Activated CD8-positive, alpha-beta memory T cell treated with anti-CD3 and anti-CD28 coated beads, Interleukin-2, amount 10 ng/mL, durations not matched to agents 7 days and 5 days (primary cell): ENCODE results near the gene SLC38A9. TPM values are rescaled to one million over a fixed set of nuclear protein-coding genes. Genes with fewer than 3 reads are reported as not detected.

Experiments used
- ATAC-seq: fragments of 150-1000 bp; cut with Tn5 transposase; one replicate; pipeline ENCODE4 v1.10.0; 2021; ENCODE audit warnings: moderate library complexity
- CTCF ChIA-PET: fragments of 350-600 bp; sonication (Branson Sonifier 250); formaldehyde crosslinking; loops from one replicate; lab custom pipeline; 2021; ENCODE audit warnings: antibody characterized with exemption; lab: Charles Lee
- DNase-seq: peaks from one replicate; pipeline ENCODE4 v3.0.0-alpha.2; 2020
- H3K27ac Mint-ChIP-seq: one replicate; pipeline ENCODE4 v1.8.0; 2021; ENCODE audit warnings: mild to moderate bottlenecking, mixed read lengths
- H3K27me3 Mint-ChIP-seq: one replicate; pipeline ENCODE4 v1.8.0; 2021; ENCODE audit warnings: mixed read lengths
- H3K36me3 Mint-ChIP-seq: one replicate; pipeline ENCODE4 v1.8.0; 2021; ENCODE audit warnings: mild to moderate bottlenecking, mixed read lengths
- H3K4me1 Mint-ChIP-seq: one replicate; pipeline ENCODE4 v1.8.0; 2021; ENCODE audit warnings: mixed read lengths
- H3K4me3 Mint-ChIP-seq: one replicate; pipeline ENCODE4 v1.8.0; 2021; ENCODE audit warnings: mild to moderate bottlenecking, moderate library complexity, mixed read lengths
- H3K9me3 Mint-ChIP-seq: one replicate; pipeline ENCODE4 v1.8.0; 2022; ENCODE audit warnings: low read depth, mixed read lengths
- total RNA-seq, 2 experiments: library from RNA; stranded (reverse); gene quantifications; one replicate each; pipeline ENCODE4 v1.2.3, GENCODE V29; 2021

SLC38A9 gene
- total RNA-seq, 2 experiments from 2014 or later = 21.9 to 26.6 TPM

- peaks cover 10% of the 10 kb centered on the region for H3K36me3 Mint-ChIP-seq
- ATAC-seq (peak; percentile 23), DNase-seq (no peak)
- H3K9me3 Mint-ChIP-seq = no peaks in the 10 kb centered on the region
- no peaks in the 10 kb centered on the region for H3K27me3 Mint-ChIP-seq
- peaks cover 8% of the 10 kb centered on the region for H3K4me1 Mint-ChIP-seq
- H3K4me3 Mint-ChIP-seq = peak overlapping the region; percentile 0
- H3K27ac Mint-ChIP-seq = no peak overlapping the region
- CTCF ChIA-PET = no interaction called here
Measured at GRCh38 chr5:55633574-55634208, 78.4 kb downstream of the SLC38A9 start.

GRCh38 chr5:55629815-55630214 is 82.3 kb downstream of the SLC38A9 start:
- Mint-ChIP-seq H3K9me3 (no peaks in the 10 kb centered on the region), H3K27me3 (no peaks in the 10 kb centered on the region), H3K4me1 (peaks cover 20% of the 10 kb centered on the region), H3K27ac (no peak overlapping the region), H3K4me3 (no peak overlapping the region), H3K36me3 (peaks cover 10% of the 10 kb centered on the region)
- CTCF ChIA-PET = no interaction called here
- DNase-seq = no peak
- no peak for ATAC-seq

GRCh38 chr5:55626790-55627189 is 85.3 kb downstream of the SLC38A9 start:
- H3K27me3 Mint-ChIP-seq = no peaks in the 10 kb centered on the region
- CTCF ChIA-PET = interaction anchor here (1.3 kb wide), 1 partner anchor 65 kb away, joined by 3 read pairs; no protein-coding TSS in a partner anchor
- no peak for ATAC-seq
- peaks cover 11% of the 10 kb centered on the region for H3K4me1 Mint-ChIP-seq
- no peak for DNase-seq
- no peak overlapping the region for H3K4me3 Mint-ChIP-seq
- no peak overlapping the region for H3K27ac Mint-ChIP-seq
- H3K9me3 Mint-ChIP-seq = no peaks in the 10 kb centered on the region
- H3K36me3 Mint-ChIP-seq = peaks cover 8% of the 10 kb centered on the region

- H3K9me3 Mint-ChIP-seq = no peaks in the 10 kb centered on the region
- peaks cover 11% of the 10 kb centered on the region for H3K4me1 Mint-ChIP-seq
- CTCF ChIA-PET = interaction anchor here (1.3 kb wide), 1 partner anchor 66 kb away, joined by 3 read pairs; no protein-coding TSS in a partner anchor
- H3K36me3 Mint-ChIP-seq = peaks cover 5% of the 10 kb centered on the region
- H3K4me3 Mint-ChIP-seq = no peak overlapping the region
- ATAC-seq = no peak
- no peaks in the 10 kb centered on the region for H3K27me3 Mint-ChIP-seq
- no peak for DNase-seq
- no peak overlapping the region for H3K27ac Mint-ChIP-seq
Measured at GRCh38 chr5:55625913-55626312, 86.2 kb downstream of the SLC38A9 start.

- Mint-ChIP-seq H3K4me1 (peaks cover 11% of the 10 kb centered on the region), H3K9me3 (no peaks in the 10 kb centered on the region), H3K27me3 (no peaks in the 10 kb centered on the region), H3K27ac (no peak overlapping the region), H3K36me3 (peaks cover 5% of the 10 kb centered on the region), H3K4me3 (no peak overlapping the region)
- ATAC-seq = no peak
- DNase-seq = no peak
- CTCF ChIA-PET = no interaction called here
Measured at GRCh38 chr5:55625589-55625909, 86.6 kb downstream of the SLC38A9 start.

GRCh38 chr5:55624841-55625588 is 87.1 kb downstream of the SLC38A9 start:
- H3K27me3 Mint-ChIP-seq = no peaks in the 10 kb centered on the region
- no peak overlapping the region for H3K27ac Mint-ChIP-seq
- ATAC-seq = no peak
- no peak overlapping the region for H3K4me3 Mint-ChIP-seq
- no peaks in the 10 kb centered on the region for H3K9me3 Mint-ChIP-seq
- no peak for DNase-seq
- peaks cover 11% of the 10 kb centered on the region for H3K4me1 Mint-ChIP-seq
- CTCF ChIA-PET = no interaction called here
- peaks cover 5% of the 10 kb centered on the region for H3K36me3 Mint-ChIP-seq

GRCh38 chr5:55623789-55624188 is 88.3 kb downstream of the SLC38A9 start:
- H3K4me1 Mint-ChIP-seq = peaks cover 11% of the 10 kb centered on the region
- H3K27me3 Mint-ChIP-seq = no peaks in the 10 kb centered on the region
- no peaks in the 10 kb centered on the region for H3K9me3 Mint-ChIP-seq
- H3K36me3 Mint-ChIP-seq = peaks cover 1% of the 10 kb centered on the region
- DNase-seq (no peak), ATAC-seq (no peak)
- no peak overlapping the region for H3K4me3 Mint-ChIP-seq
- no peak overlapping the region for H3K27ac Mint-ChIP-seq
- CTCF ChIA-PET = no interaction called here

GRCh38 chr5:55622460-55622859 is 89.7 kb downstream of the SLC38A9 start:
- H3K36me3 Mint-ChIP-seq = no peaks in the 10 kb centered on the region
- H3K4me3 Mint-ChIP-seq = no peak overlapping the region
- no peak overlapping the region for H3K27ac Mint-ChIP-seq
- no peaks in the 10 kb centered on the region for H3K9me3 Mint-ChIP-seq
- peaks cover 11% of the 10 kb centered on the region for H3K4me1 Mint-ChIP-seq
- ATAC-seq (no peak), DNase-seq (no peak)
- no peaks in the 10 kb centered on the region for H3K27me3 Mint-ChIP-seq
- CTCF ChIA-PET = interaction anchor here (0.6 kb wide), 1 partner anchor 21 kb away, joined by 3 read pairs; no protein-coding TSS in a partner anchor

- ATAC-seq = no peak
- CTCF ChIA-PET = no interaction called here
- H3K27ac Mint-ChIP-seq = no peak overlapping the region
- no peaks in the 10 kb centered on the region for H3K27me3 Mint-ChIP-seq
- DNase-seq = no peak
- H3K9me3 Mint-ChIP-seq = no peaks in the 10 kb centered on the region
- no peaks in the 10 kb centered on the region for H3K36me3 Mint-ChIP-seq
- H3K4me3 Mint-ChIP-seq = no peak overlapping the region
- peaks cover 7% of the 10 kb centered on the region for H3K4me1 Mint-ChIP-seq
Measured at GRCh38 chr5:55621229-55621628, 90.9 kb downstream of the SLC38A9 start.

GRCh38 chr5:55620766-55621160 is 91.4 kb downstream of the SLC38A9 start:
- no peaks in the 10 kb centered on the region for H3K27me3 Mint-ChIP-seq
- H3K36me3 Mint-ChIP-seq = no peaks in the 10 kb centered on the region
- DNase-seq (no peak), ATAC-seq (no peak)
- H3K4me1 Mint-ChIP-seq = peaks cover 3% of the 10 kb centered on the region
- no peak overlapping the region for H3K27ac Mint-ChIP-seq
- CTCF ChIA-PET = no interaction called here
- H3K4me3 Mint-ChIP-seq = no peak overlapping the region
- H3K9me3 Mint-ChIP-seq = no peaks in the 10 kb centered on the region

GRCh38 chr5:55620009-55620765 is 91.9 kb downstream of the SLC38A9 start:
- no peaks in the 10 kb centered on the region for H3K9me3 Mint-ChIP-seq
- ATAC-seq (no peak), DNase-seq (no peak)
- H3K4me1 Mint-ChIP-seq = no peaks in the 10 kb centered on the region
- no peaks in the 10 kb centered on the region for H3K27me3 Mint-ChIP-seq
- no peak overlapping the region for H3K4me3 Mint-ChIP-seq
- no peaks in the 10 kb centered on the region for H3K36me3 Mint-ChIP-seq
- no peak overlapping the region for H3K27ac Mint-ChIP-seq
- CTCF ChIA-PET = no interaction called here

GRCh38 chr5:55618318-55618717 is 93.8 kb downstream of the SLC38A9 start:
- Mint-ChIP-seq H3K4me3 (no peak overlapping the region), H3K4me1 (no peaks in the 10 kb centered on the region), H3K9me3 (no peaks in the 10 kb centered on the region), H3K27ac (no peak overlapping the region), H3K36me3 (no peaks in the 10 kb centered on the region), H3K27me3 (no peaks in the 10 kb centered on the region)
- CTCF ChIA-PET = no interaction called here
- no peak for ATAC-seq
- no peak for DNase-seq

- no peak overlapping the region for H3K4me3 Mint-ChIP-seq
- no peaks in the 10 kb centered on the region for H3K36me3 Mint-ChIP-seq
- H3K9me3 Mint-ChIP-seq = no peaks in the 10 kb centered on the region
- DNase-seq (no peak), ATAC-seq (no peak)
- no peak overlapping the region for H3K27ac Mint-ChIP-seq
- peaks cover 10% of the 10 kb centered on the region for H3K4me1 Mint-ChIP-seq
- no peaks in the 10 kb centered on the region for H3K27me3 Mint-ChIP-seq
- CTCF ChIA-PET = no interaction called here
Measured at GRCh38 chr5:55613112-55613868, 98.8 kb downstream of the SLC38A9 start.
